NOMO-1 treated with DMSO at 0.1 percent for 48 hours (cell line): ENCODE results near the gene EEF2KMT.

ENCODE experiments used
- DNase-seq: peaks from one replicate; lab custom pipeline; 2025; ENCODE audit not compliant: unreplicated experiment; lab: John Stamatoyannopoulos, UW

EEF2KMT gene

DNA sequence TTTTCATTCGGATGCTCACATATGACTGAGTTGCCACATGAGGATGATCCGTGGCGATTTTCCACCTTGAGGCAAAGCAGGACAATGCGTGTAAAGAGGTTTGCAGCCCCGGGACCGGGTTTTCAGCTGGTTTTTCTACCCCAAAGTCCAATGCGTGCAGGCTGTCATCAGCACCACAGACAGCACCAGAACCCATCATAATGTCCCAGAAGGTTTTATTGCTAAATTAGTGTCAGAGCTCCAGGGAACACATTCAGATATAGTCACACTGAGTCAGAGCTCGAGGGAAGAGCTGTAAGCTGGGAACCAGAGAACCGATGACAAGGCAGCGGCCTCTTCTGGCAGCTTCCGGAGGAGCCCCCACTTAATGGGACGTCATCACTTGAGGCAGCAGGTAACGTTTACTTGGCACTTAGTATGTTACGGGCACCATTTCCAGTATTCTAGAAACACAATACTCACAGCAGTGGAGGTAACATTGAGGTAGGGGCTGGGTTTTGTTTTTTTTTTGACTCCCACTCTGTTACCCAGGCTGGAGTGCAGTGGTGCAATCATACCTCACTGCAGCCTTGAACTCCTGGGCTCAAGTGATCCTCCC, 54.9 kb downstream of the EEF2KMT start:
- DNase-seq, result no peak

GRCh38 chr16:5041600-5042133, 55.9 kb downstream of the EEF2KMT start:
- DNase-seq, result no peak

GRCh38 chr16:5040451-5040850, 57.1 kb downstream of the EEF2KMT start:
- no peak for DNase-seq

DNA sequence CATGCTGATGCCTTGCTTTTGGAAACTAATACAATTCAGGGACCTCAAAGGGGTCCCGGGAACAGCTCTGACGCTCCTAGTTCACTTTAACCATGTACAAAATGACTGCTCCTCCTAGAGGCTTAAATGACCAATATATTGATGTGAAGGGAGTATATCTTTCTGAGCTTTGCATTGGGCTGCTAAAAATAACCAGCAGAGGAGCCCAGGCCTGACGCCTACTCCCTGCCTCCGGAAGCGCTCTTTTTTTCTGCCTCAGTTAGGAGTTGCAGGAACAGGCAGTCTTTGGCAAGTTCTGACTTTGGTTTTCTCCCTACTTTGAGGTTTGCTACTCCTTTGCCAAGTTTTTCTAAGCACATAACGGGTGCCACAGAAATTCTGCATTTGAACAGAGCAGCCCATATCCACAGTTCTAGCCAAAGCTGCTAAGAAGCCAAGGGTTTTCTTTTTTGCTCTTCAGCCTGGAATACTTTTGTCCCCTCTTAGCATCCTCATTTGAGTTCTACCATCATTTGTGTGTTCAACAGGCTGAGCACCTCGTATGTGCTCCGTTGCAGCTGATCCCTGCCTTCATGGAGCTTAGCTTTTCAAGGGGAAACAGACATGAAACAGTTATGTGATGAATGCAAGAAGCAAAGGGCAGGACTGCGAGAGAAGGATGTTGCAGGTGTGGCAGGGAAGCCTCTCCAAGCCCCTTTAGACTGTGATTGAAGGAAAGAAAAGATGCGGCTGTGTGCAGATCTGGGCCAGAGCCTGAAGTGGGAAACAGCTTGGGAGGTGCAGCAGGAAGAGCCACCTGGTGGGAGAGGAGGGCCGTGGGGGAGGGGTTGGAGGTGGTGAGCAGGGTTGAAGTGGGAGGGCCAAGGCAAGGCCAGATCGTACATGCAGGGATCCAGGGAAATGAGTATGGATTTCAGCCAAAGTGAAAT, 61.1 kb downstream of the EEF2KMT start:
- no peak for DNase-seq

DNA sequence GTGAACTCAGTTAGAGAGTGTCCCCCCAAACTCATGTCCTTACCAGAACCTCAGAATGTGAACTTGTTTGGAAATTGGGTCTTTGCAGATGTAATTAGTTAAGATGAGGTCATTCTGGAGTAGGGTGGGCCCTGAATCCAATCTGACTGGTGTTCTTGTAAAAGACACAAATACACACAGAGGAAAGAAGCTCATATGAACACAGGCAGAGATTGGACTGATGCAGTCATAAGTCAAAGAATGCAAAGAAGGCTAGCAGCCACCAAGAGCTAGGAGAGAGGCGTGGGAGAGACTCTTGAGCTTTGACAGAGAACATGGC, 61.7 kb downstream of the EEF2KMT start:
- no peak for DNase-seq
